GM19324 (cell line): Measurements from ENCODE around the gene PDE7B.
"Not testable (repeated sequence)": the region's sequence is repeated elsewhere in the genome, so short reads cannot be mapped to it uniquely, and the experiment has no call there.

Source experiments
- ATAC-seq: cut with Tn5 transposase; IDR thresholded peaks from one replicate; pipeline ENCODE4 v1.9.1; 2021; ENCODE audit warnings: mild to moderate bottlenecking, moderate library complexity; ENCODE audit not compliant: unreplicated experiment, low FRiP score

Gene PDE7B

GRCh38 chr6:136134751-136135150 lies 283.2 kb downstream of the PDE7B start:
- ATAC-seq: no peak

GRCh38 chr6:136136274-136136673 lies 284.8 kb downstream of the PDE7B start:
- no peak for ATAC-seq

- no peak for ATAC-seq
These were observed 285.6 kb downstream of the PDE7B start for GRCh38 chr6:136137008-136137692.

- ATAC-seq: no peak
These were observed 286.4 kb downstream of the PDE7B start for GRCh38 chr6:136137739-136138402.

- not testable (repeated sequence) for ATAC-seq
These were observed 287.6 kb downstream of the PDE7B start for GRCh38 chr6:136139111-136139510.

- no peak for ATAC-seq
These were observed 292.9 kb downstream of the PDE7B start for GRCh38 chr6:136144251-136145023.

GRCh38 chr6:136146130-136146529 lies 294.6 kb downstream of the PDE7B start:
- ATAC-seq: no peak

GRCh38 chr6:136147342-136147741 lies 295.8 kb downstream of the PDE7B start:
- no peak for ATAC-seq

GRCh38 chr6:136148051-136148450 lies 296.6 kb downstream of the PDE7B start:
- no peak for ATAC-seq

- no peak for ATAC-seq
These were observed 297.0 kb downstream of the PDE7B start for GRCh38 chr6:136148523-136148922.

GRCh38 chr6:136149311-136149710 lies 297.8 kb downstream of the PDE7B start:
- no peak for ATAC-seq

GRCh38 chr6:136150961-136151360 lies 299.5 kb downstream of the PDE7B start:
- no peak for ATAC-seq

GRCh38 chr6:136153707-136154375 lies 302.3 kb downstream of the PDE7B start:
- no peak for ATAC-seq

- ATAC-seq: no peak
These were observed 303.7 kb downstream of the PDE7B start for GRCh38 chr6:136155191-136155590.

GRCh38 chr6:136157743-136158142 lies 306.2 kb downstream of the PDE7B start:
- ATAC-seq: no peak

- ATAC-seq: no peak
These were observed 306.9 kb downstream of the PDE7B start for GRCh38 chr6:136158387-136158821.

GRCh38 chr6:136158971-136159370 lies 307.5 kb downstream of the PDE7B start:
- no peak for ATAC-seq

GRCh38 chr6:136160250-136160649 lies 308.7 kb downstream of the PDE7B start:
- ATAC-seq: no peak

- no peak for ATAC-seq
These were observed 310.4 kb downstream of the PDE7B start for GRCh38 chr6:136161950-136162349.

- no peak for ATAC-seq
These were observed 311.8 kb downstream of the PDE7B start for GRCh38 chr6:136163260-136163659.

GRCh38 chr6:136166815-136167214 lies 315.3 kb downstream of the PDE7B start:
- ATAC-seq: no peak
